ENCODE measurements around the gene RAPGEF3. TPM values are rescaled to one million over a fixed set of nuclear protein-coding genes. Genes with fewer than 3 reads are reported as not detected.

RAPGEF3 gene
- total and polyA plus RNA-seq, 2 of the 13 experiments (the other 11 are each of a cell fraction or from before 2014, with no cell fraction given), result 0.07 TPM

DNA sequence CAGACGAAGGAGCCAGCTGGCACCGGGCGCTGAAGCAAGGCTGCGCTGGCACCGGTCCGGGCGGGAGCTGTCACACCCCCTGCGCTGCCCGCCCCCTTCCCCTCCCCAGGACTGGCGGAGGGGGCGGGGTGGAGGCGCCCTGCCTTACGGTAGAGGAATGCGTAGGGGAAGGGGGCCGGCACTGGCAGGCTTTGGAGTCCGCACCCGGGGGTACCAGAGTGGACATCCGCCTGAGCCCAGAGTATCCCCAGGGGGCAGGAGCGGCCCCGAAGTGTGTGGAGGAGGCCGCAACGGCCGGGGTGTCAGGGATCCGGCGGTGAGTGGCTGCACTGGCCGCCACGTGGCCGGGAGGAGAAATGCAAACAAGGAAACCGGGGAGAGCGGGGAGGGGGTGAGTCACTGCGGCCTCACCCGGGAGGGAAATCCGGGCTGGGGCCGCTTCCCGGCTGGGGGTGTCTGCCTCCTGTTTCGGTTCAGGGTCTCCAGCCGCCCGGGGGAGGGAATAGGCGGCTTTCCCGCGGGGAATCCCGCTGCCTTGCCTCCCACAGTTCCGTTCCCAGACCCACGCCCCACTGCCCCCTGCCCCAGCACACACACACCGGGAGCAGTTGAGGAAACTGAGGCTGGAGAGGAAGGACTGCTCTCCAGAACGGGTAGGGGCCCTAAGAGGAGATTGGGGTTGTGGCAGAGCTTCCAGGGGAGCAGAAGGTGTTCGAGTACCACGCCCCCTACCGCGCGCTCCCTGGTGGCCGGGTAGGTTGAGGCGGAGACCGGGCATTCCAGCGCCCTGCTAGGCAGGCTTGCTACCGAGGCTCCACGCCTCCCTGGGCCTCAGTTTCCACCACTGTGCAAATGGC is at the start of gene RAPGEF3 (continued):
- TF ChIP-seq HNRNPK (IDR thresholded peaks at IDR 0.05; ENCODE audit: low read depth, low read length, poor library complexity, severe bottlenecking), result peak; percentile 40
- TF ChIP-seq FOSL2 (CRISPR knock-in tag; IDR thresholded peaks at IDR 0.05), result peak; percentile 85
- TF ChIP-seq FUBP1 (CRISPR knock-in tag; IDR thresholded peaks at IDR 0.05; ENCODE audit: borderline replicate concordance), result no peak
- no peak for TF ChIP-seq ZBTB14 (CRISPR knock-in tag; IDR thresholded peaks at IDR 0.05)
- no peak for TF ChIP-seq ZNF484 (CRISPR knock-in tag; IDR thresholded peaks at IDR 0.05; ENCODE audit: borderline replicate concordance, low read depth)
- TF ChIP-seq REL (CRISPR knock-in tag; conservative IDR thresholded peaks at IDR 0.05), result 0 out of 2 replicates have a peak, but pooled peaks have one; percentile 46
- TF ChIP-seq, protein P1, sequence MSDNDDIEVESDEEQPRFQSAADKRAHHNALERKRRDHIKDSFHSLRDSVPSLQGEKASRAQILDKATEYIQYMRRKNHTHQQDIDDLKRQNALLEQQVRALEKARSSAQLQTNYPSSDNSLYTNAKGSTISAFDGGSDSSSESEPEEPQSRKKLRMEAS (IDR thresholded peaks at IDR 0.05), result peak; percentile 91
- TF ChIP-seq IRF2 (CRISPR knock-in tag; IDR thresholded peaks at IDR 0.05), result 0 out of 2 replicates have a peak, but pooled peaks have one; percentile 31
- TF ChIP-seq ZNF839 (CRISPR knock-in tag; IDR thresholded peaks at IDR 0.05; ENCODE audit: borderline replicate concordance), result no peak
- TF ChIP-seq NFE2L2 (IDR thresholded peaks at IDR 0.05; ENCODE audit: low read length), result no peak
- no peak for TF ChIP-seq ZNF24 (IDR thresholded peaks at IDR 0.05)
- no peak for TF ChIP-seq ZNF713 (CRISPR knock-in tag; IDR thresholded peaks at IDR 0.05)
- peak; percentile 51; the same call in 1 of the 2 replicates for TF ChIP-seq SALL1 (CRISPR knock-in tag; IDR thresholded peaks at IDR 0.05)
- TF ChIP-seq, protein P2, sequence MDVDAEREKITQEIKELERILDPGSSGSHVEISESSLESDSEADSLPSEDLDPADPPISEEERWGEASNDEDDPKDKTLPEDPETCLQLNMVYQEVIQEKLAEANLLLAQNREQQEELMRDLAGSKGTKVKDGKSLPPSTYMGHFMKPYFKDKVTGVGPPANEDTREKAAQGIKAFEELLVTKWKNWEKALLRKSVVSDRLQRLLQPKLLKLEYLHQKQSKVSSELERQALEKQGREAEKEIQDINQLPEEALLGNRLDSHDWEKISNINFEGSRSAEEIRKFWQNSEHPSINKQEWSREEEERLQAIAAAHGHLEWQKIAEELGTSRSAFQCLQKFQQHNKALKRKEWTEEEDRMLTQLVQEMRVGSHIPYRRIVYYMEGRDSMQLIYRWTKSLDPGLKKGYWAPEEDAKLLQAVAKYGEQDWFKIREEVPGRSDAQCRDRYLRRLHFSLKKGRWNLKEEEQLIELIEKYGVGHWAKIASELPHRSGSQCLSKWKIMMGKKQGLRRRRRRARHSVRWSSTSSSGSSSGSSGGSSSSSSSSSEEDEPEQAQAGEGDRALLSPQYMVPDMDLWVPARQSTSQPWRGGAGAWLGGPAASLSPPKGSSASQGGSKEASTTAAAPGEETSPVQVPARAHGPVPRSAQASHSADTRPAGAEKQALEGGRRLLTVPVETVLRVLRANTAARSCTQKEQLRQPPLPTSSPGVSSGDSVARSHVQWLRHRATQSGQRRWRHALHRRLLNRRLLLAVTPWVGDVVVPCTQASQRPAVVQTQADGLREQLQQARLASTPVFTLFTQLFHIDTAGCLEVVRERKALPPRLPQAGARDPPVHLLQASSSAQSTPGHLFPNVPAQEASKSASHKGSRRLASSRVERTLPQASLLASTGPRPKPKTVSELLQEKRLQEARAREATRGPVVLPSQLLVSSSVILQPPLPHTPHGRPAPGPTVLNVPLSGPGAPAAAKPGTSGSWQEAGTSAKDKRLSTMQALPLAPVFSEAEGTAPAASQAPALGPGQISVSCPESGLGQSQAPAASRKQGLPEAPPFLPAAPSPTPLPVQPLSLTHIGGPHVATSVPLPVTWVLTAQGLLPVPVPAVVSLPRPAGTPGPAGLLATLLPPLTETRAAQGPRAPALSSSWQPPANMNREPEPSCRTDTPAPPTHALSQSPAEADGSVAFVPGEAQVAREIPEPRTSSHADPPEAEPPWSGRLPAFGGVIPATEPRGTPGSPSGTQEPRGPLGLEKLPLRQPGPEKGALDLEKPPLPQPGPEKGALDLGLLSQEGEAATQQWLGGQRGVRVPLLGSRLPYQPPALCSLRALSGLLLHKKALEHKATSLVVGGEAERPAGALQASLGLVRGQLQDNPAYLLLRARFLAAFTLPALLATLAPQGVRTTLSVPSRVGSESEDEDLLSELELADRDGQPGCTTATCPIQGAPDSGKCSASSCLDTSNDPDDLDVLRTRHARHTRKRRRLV (CRISPR knock-in tag; IDR thresholded peaks at IDR 0.05), result no peak
- no peak for TF ChIP-seq STAT5B (CRISPR knock-in tag; IDR thresholded peaks at IDR 0.05)
- no peak for TF ChIP-seq ZNF232 (CRISPR knock-in tag; IDR thresholded peaks at IDR 0.05; ENCODE audit: borderline replicate concordance)
- no peak for TF ChIP-seq CAMTA2 (CRISPR knock-in tag; IDR thresholded peaks at IDR 0.05; ENCODE audit: borderline replicate concordance)
- TF ChIP-seq KLF9 (CRISPR knock-in tag; IDR thresholded peaks at IDR 0.05; ENCODE audit: low read depth), result no peak
- TF ChIP-seq ISX (CRISPR knock-in tag; conservative IDR thresholded peaks at IDR 0.05), result no peak
- TF ChIP-seq ZNF263 (CRISPR knock-in tag; IDR thresholded peaks at IDR 0.05), result no peak
